ENCODE data around the gene ZNF576.

DNA sequence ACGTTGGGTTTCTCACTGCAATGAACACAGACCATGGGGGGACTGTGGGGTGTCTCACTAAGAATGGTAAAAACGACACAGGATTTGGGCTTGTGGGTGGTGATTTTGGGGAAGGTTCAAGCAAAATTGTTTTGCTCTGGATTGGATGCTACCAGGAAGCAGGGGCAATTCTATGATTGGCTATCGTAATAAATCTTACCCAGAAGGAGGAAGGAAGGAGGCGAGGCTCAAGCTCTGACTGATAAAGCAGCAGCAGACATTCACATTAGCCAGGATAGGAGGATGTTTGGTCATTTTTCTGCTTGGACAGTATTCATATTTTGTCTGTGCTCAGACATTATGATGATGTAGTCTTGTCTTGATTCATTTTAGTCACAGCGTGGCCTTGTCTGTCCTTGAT lies 1.5 kb downstream of the ZNF576 start:
- TF ChIP-seq POLR2A (IDR thresholded peaks at IDR 0.05), result no peak
- TF ChIP-seq EP300 (IDR thresholded peaks at IDR 0.05), result no peak
- TF ChIP-seq CTCF (IDR thresholded peaks at IDR 0.05), result no peak

All from tibial nerve (tissue), 4 donors.